BLaER1 treated with 17β-estradiol and CSF1 and Interleukin-3, amounts not matched to agents 10 nM and 100 nM (cell line): Measurements from ENCODE around the gene WWC2.

Source experiments
- H3K27ac ChIP-seq, 11 experiments: shearing (Covaris generic); formaldehyde crosslinking; 2 replicates each; pipeline ENCODE4 v1.8.1; 2022
- H3K27me3 ChIP-seq, 11 experiments: shearing (Covaris generic); formaldehyde crosslinking; 2 replicates each; pipeline ENCODE4 v1.8.1; 2022
- H3K36me3 ChIP-seq, 11 experiments: shearing (Covaris generic); formaldehyde crosslinking; 2 replicates each; pipeline ENCODE4 v1.8.1; 2022
- H3K4me1 ChIP-seq, 10 experiments: shearing (Covaris generic); formaldehyde crosslinking; 2 replicates each; pipeline ENCODE4 v1.8.1; 2022
- H3K4me2 ChIP-seq, 11 experiments: shearing (Covaris generic); formaldehyde crosslinking; 2 replicates each; pipeline ENCODE4 v1.8.1; 2022
- H3K4me3 ChIP-seq, 10 experiments: shearing (Covaris generic); formaldehyde crosslinking; 2 replicates each; pipeline ENCODE4 v1.8.1; 2022
- H3K9ac ChIP-seq, 11 experiments: shearing (Covaris generic); formaldehyde crosslinking; 2 replicates each; pipeline ENCODE4 v1.8.1; 2022
- H3K9me3 ChIP-seq, 11 experiments: shearing (Covaris generic); formaldehyde crosslinking; replicated peaks in 1 of 11; 2 replicates each; pipeline ENCODE4 v1.8.1; 2022
- H4K20me1 ChIP-seq, 11 experiments: shearing (Covaris generic); formaldehyde crosslinking; 2 replicates each; pipeline ENCODE4 v1.8.1; 2022
- Cebpa-rat ChIP-seq, 11 experiments: shearing (Covaris generic); IDR thresholded peaks; 2 replicates each; pipeline ENCODE4 v1.8.1; 2022

WWC2 gene

GRCh38 chr4:183165376-183165775 lies 66.3 kb downstream of the WWC2 start:
- H3K36me3 ChIP-seq = no peaks in the 10 kb centered on the region
- peak overlapping the region in 10 of 11 experiments; percentile 14 to 53 (median 34); a peak in 17 of 22 replicates for H3K4me2 ChIP-seq
- H3K27me3 ChIP-seq = no peaks in the 10 kb centered on the region
- H3K9ac ChIP-seq = no peak overlapping the region
- no peak overlapping the region for H3K27ac ChIP-seq
- no peak for TF ChIP-seq Cebpa-rat (IDR thresholded peaks at IDR 0.05)
- no peak overlapping the region for H3K4me3 ChIP-seq
- H3K9me3 ChIP-seq = no peaks in the 10 kb centered on the region
- peaks cover 0 to 20% (median 3%) of the 10 kb centered on the region in 11 experiments; a peak in 8 of 22 replicates for H4K20me1 ChIP-seq
- peaks cover 0 to 13% (median 9%) of the 10 kb centered on the region in 10 experiments; a peak in 18 of 20 replicates for H3K4me1 ChIP-seq

DNA sequence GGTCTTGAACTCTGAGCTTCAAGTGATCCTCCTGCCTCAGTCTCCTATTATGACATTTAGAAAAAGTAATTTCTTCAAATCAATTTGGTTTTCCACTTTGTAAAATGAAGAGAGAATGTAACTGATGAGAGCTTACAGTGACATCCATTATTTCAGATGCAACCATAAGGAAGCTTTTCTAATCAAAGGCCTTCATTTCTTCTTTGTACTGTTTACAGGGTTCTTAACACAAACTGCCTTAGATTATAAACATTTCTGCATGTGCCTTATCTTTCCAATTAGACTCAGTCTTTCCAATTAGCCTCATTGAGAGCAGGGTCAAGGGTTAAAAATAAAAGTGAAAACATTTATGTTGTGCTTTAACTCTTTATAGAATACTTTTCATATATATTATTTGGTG lies 71.8 kb downstream of the WWC2 start:
- TF ChIP-seq Cebpa-rat (IDR thresholded peaks at IDR 0.05) = no peak
- Histone ChIP-seq H4K20me1 (peaks cover 0 to 24% (median 11%) of the 10 kb centered on the region in 11 experiments; a peak in 10 of 22 replicates), H3K27me3 (no peaks in the 10 kb centered on the region), H3K4me1 (no peaks in the 10 kb centered on the region), H3K27ac (no peak overlapping the region), H3K4me2 (no peak overlapping the region), H3K9me3 (no peaks in the 10 kb centered on the region), H3K36me3 (no peaks in the 10 kb centered on the region), H3K4me3 (no peak overlapping the region), H3K9ac (no peak overlapping the region)

- Histone ChIP-seq H4K20me1 (peaks cover 0 to 23% (median 14%) of the 10 kb centered on the region in 11 experiments; a peak in 10 of 22 replicates), H3K27ac (no peak overlapping the region), H3K4me3 (no peak overlapping the region), H3K27me3 (no peaks in the 10 kb centered on the region), H3K9me3 (no peaks in the 10 kb centered on the region), H3K4me1 (no peaks in the 10 kb centered on the region), H3K4me2 (no peak overlapping the region), H3K9ac (no peak overlapping the region), H3K36me3 (no peaks in the 10 kb centered on the region)
- TF ChIP-seq Cebpa-rat (IDR thresholded peaks at IDR 0.05) = no peak
These were observed 72.6 kb downstream of the WWC2 start for GRCh38 chr4:183171484-183172267.

DNA sequence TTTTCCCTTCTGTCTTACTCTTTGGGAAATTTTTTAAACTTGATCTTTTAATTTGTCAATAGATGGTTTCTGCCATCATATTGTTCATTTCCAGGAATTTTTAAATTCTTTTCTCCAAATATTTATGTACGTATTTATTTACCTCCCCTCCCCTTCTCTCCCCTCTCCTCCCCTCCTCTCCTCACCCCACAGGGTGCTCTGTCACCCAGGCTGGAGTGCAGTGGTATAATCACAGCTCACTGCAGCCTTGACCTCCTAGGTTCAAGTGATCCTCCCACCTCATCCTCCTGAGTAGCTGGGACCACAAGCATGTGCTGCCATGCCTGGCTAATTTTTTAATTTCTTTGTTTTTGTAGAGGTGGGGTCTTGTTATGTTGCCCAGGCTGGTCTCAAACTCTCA lies 73.8 kb downstream of the WWC2 start:
- Histone ChIP-seq H3K4me3 (no peak overlapping the region), H3K36me3 (no peaks in the 10 kb centered on the region), H3K9ac (no peak overlapping the region), H3K27me3 (no peaks in the 10 kb centered on the region), H3K4me2 (no peak overlapping the region), H3K9me3 (no peaks in the 10 kb centered on the region), H4K20me1 (peaks cover 0 to 23% (median 14%) of the 10 kb centered on the region in 11 experiments; a peak in 11 of 22 replicates), H3K27ac (no peak overlapping the region), H3K4me1 (no peaks in the 10 kb centered on the region)
- no peak for TF ChIP-seq Cebpa-rat (IDR thresholded peaks at IDR 0.05)

GRCh38 chr4:183173580-183174526 lies 74.8 kb downstream of the WWC2 start:
- Histone ChIP-seq H4K20me1 (peaks cover 0 to 23% (median 14%) of the 10 kb centered on the region in 11 experiments; a peak in 11 of 22 replicates), H3K27me3 (no peaks in the 10 kb centered on the region), H3K4me2 (no peak overlapping the region), H3K36me3 (no peaks in the 10 kb centered on the region), H3K9me3 (no peaks in the 10 kb centered on the region), H3K9ac (no peak overlapping the region), H3K27ac (no peak overlapping the region), H3K4me3 (no peak overlapping the region), H3K4me1 (0 out of 20 replicates have a peak, but pooled peaks cover 0 to 3% (median 0%) of the 10 kb centered on the region in 10 experiments)
- TF ChIP-seq Cebpa-rat (IDR thresholded peaks at IDR 0.05) = no peak

DNA sequence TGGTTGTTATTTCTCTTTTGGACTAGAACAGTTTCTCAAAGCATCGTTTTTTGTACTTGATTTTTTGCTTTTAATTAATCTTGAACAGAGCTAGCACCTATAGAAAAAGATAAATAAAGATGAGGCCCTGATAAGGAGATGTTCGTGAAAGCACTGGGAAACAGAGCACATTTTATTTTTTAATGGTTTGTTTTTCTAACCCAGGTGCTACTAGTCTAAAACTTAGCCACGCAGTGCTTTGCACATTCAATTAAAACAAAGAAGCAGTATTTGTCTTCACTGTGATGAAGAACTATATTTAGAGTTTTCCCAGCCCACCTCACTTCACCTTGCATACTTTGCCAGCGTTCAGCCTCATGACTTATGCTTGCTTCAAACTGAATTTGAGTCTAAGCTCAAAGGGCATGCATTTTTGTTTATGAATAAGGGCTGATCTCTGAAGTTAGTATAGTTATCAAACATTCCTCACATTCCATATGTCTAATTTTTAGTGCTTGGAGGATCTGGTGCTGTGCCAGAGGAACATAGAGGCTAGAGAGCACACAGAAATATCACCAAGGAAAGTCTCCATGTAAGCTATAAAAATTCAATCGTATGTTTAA lies 76.7 kb downstream of the WWC2 start:
- TF ChIP-seq Cebpa-rat (IDR thresholded peaks at IDR 0.05) = no peak
- H3K9ac ChIP-seq = no peak overlapping the region
- no peaks in the 10 kb centered on the region for H3K9me3 ChIP-seq
- no peak overlapping the region for H3K4me3 ChIP-seq
- H3K4me1 ChIP-seq = 0 out of 20 replicates have a peak, but pooled peaks cover 0 to 3% (median 0%) of the 10 kb centered on the region in 10 experiments
- peaks cover 0 to 20% (median 7%) of the 10 kb centered on the region in 11 experiments; a peak in 11 of 22 replicates for H4K20me1 ChIP-seq
- H3K4me2 ChIP-seq = no peak overlapping the region
- no peaks in the 10 kb centered on the region for H3K27me3 ChIP-seq
- no peak overlapping the region for H3K27ac ChIP-seq
- H3K36me3 ChIP-seq = no peaks in the 10 kb centered on the region

- Histone ChIP-seq H4K20me1 (peaks cover 0 to 20% (median 7%) of the 10 kb centered on the region in 11 experiments; a peak in 11 of 22 replicates), H3K27ac (no peak overlapping the region), H3K9me3 (no peaks in the 10 kb centered on the region), H3K4me3 (no peak overlapping the region), H3K4me1 (0 out of 20 replicates have a peak, but pooled peaks cover 0 to 3% (median 0%) of the 10 kb centered on the region in 10 experiments), H3K4me2 (no peak overlapping the region), H3K27me3 (no peaks in the 10 kb centered on the region), H3K9ac (no peak overlapping the region), H3K36me3 (no peaks in the 10 kb centered on the region)
- no peak for TF ChIP-seq Cebpa-rat (IDR thresholded peaks at IDR 0.05)
These were observed 77.9 kb downstream of the WWC2 start for GRCh38 chr4:183177001-183177400.

DNA sequence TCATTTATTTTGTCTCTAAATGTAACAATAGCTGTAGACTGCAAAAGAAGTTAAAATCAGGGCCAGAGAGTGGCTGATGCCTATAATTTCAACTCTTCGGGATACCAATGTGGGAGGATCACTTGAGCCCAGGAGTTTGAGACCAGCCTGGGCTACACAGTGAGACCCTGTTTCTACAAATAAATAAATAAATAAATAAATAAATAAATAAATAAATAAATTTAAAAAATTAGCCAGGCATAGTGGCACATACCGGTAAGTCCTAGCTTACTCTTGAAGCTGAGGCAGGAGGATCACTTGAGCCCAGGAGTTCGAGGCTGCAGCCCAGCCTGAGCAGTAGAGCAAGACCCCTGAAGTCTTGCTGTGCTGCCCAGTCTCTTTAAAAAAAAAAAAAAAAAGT lies 79.1 kb downstream of the WWC2 start:
- H3K9ac ChIP-seq = no peak overlapping the region
- peaks cover 0 to 4% (median 0%) of the 10 kb centered on the region in 10 experiments; a peak in 2 of 20 replicates for H3K4me1 ChIP-seq
- no peak for TF ChIP-seq Cebpa-rat (IDR thresholded peaks at IDR 0.05)
- no peaks in the 10 kb centered on the region for H3K27me3 ChIP-seq
- H3K4me2 ChIP-seq = 0 out of 22 replicates have a peak overlapping the region, but pooled peaks of 1 of the 11 experiments have one; percentile 13
- no peaks in the 10 kb centered on the region for H3K36me3 ChIP-seq
- peaks cover 0 to 20% (median 4%) of the 10 kb centered on the region in 11 experiments; a peak in 11 of 22 replicates for H4K20me1 ChIP-seq
- no peaks in the 10 kb centered on the region for H3K9me3 ChIP-seq
- no peak overlapping the region for H3K27ac ChIP-seq
- no peak overlapping the region for H3K4me3 ChIP-seq
